ENCODE results near the gene MPC1. TPM values are rescaled to one million over a fixed set of nuclear protein-coding genes. Genes with fewer than 3 reads are reported as not detected.
A peak's percentile ranks its signal among the peaks of the same experiment; 100 is the strongest.

Gene MPC1
- total RNA-seq: 10 to 100 TPM; 26.3 to 31.1 (median 30.4) TPM
- total RNA-seq (2013): 34.7 TPM

DNA sequence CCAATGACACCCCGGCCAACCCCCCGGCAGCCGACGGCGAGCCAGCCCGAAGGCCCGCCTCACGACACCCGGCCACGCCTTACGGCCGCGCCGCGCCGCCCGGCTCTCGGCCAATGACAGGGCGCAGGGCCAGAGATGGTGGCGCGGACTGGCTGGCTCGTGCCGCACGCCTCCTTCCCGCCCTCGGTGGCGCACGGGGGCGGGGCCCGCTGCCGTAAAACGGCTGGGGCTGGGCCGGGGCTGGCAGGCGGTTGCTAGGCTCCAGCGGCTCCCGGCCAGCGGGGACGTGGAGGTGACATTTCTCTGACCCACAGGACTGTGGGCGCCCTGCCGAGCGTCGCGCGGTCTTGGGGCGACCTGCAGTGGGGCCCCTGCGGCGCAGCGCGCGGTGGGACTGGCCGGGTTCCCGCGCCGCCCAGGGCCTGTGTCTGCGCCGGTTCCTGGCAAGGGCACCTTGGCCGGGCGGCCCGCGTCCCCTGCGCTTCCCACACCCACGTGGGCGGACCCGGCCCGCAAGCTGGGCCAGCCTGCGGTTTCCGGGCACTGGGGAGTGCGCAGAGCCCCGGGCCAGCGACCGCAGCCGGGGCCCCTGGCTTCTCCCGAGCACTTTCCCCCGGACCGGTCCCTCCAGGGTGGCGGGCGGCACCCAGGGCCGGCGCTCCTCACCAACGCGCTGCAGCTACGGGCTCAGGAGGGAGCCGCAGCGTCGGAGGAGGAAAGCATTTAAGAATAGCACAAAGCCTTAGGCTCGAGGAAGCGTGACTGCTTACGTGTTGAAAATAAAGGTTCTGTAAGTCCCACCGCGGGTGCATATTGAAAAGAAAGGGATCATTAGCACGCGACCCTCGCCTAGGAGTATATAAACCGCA is at the start of gene MPC1:
Gene MPC1, minus strand, starts transcription at position 8 of the 869 bp plus-strand sequence. CDS start 64 bp downstream, outside the sequence.
- TF ChIP-seq, protein P1, sequence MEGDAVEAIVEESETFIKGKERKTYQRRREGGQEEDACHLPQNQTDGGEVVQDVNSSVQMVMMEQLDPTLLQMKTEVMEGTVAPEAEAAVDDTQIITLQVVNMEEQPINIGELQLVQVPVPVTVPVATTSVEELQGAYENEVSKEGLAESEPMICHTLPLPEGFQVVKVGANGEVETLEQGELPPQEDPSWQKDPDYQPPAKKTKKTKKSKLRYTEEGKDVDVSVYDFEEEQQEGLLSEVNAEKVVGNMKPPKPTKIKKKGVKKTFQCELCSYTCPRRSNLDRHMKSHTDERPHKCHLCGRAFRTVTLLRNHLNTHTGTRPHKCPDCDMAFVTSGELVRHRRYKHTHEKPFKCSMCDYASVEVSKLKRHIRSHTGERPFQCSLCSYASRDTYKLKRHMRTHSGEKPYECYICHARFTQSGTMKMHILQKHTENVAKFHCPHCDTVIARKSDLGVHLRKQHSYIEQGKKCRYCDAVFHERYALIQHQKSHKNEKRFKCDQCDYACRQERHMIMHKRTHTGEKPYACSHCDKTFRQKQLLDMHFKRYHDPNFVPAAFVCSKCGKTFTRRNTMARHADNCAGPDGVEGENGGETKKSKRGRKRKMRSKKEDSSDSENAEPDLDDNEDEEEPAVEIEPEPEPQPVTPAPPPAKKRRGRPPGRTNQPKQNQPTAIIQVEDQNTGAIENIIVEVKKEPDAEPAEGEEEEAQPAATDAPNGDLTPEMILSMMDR (IDR thresholded peaks at IDR 0.05): no peak
- DNase-seq: peak; percentile 94 to 96
- Histone ChIP-seq H3K27me3 (ENCODE audit: control insufficient read depth, insufficient read depth, low read length) (no peaks in the 10 kb centered on the region), H3K36me3 (ENCODE audit: control insufficient read depth, insufficient read depth, low read length) (no peaks in the 10 kb centered on the region), H3K4me3 (ENCODE audit: low read length) (peak within 1 kb of the TSS; percentile 75), H3K4me1 (ENCODE audit: control insufficient read depth, insufficient read depth, low read length) (peaks cover 15% of the 10 kb centered on the region), H3K9me3 (ENCODE audit: control insufficient read depth, insufficient read depth, low read length) (no peaks in the 10 kb centered on the region), H3K27ac (ENCODE audit: low read length) (peak within 1 kb of the TSS; percentile 75)
- Mint-ChIP-seq H3K4me1 (peaks cover 9 to 13% of the 10 kb centered on the region in 2 donors), H3K27me3 (ENCODE audit: low read depth in 2 of 2) (no peaks in the 10 kb centered on the region), H3K36me3 (no peaks in the 10 kb centered on the region), H3K4me3 (peak within 1 kb of the TSS; percentile 94), H3K9me3 (no peaks in the 10 kb centered on the region), H3K27ac (peak within 1 kb of the TSS; percentile 88 to 92)
- ATAC-seq: peak; percentile 92 to 99 (median 95)
- under 1% methylated on average over 94 of the region's 94 CpGs for WGBS (ENCODE audit: insufficient coverage)
- intact Hi-C loops (cut with micrococcal nuclease): loop anchor here (1.0 to 5.0 kb wide), 5 partner anchors 42 to 244 kb away; partner anchors contain the start of gene RPS6KA2

DNA sequence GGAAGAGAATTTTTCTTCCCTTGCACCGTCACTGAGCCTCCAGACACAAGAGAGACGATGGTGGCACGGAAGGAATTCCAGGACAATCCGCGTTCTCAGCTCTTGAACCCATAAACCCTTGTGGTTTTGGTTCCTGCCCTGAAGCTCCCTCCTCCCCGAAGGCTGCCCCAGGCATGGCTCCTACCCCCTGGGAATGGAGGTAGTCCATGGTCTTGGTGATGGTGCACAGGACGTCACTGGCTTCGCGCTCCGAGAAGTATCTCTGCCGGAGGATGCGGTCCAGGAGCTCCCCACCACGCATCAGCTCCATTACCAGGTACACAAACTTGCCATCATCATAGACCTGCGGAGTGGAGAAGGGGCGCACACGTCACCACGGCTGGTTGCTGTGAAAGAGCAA is 47.5 kb upstream of the MPC1 start:
- Histone ChIP-seq H3K36me3 (ENCODE audit: control insufficient read depth, insufficient read depth, low read length) (no peaks in the 10 kb centered on the region), H3K4me1 (ENCODE audit: control insufficient read depth, insufficient read depth, low read length) (peaks cover 2% of the 10 kb centered on the region), H3K9me3 (ENCODE audit: control insufficient read depth, insufficient read depth, low read length) (no peaks in the 10 kb centered on the region), H3K27ac (ENCODE audit: low read length) (no peak overlapping the region), H3K4me3 (ENCODE audit: low read length) (no peak overlapping the region), H3K27me3 (ENCODE audit: control insufficient read depth, insufficient read depth, low read length) (no peaks in the 10 kb centered on the region)
- Mint-ChIP-seq H3K27me3 (ENCODE audit: low read depth in 2 of 2) (peaks cover 0 to 3% of the 10 kb centered on the region in 2 donors), H3K4me1 (peaks cover 1% of the 10 kb centered on the region in 2 donors), H3K9me3 (no peaks in the 10 kb centered on the region), H3K27ac (no peak overlapping the region), H3K4me3 (no peak overlapping the region), H3K36me3 (no peaks in the 10 kb centered on the region)
- ATAC-seq (no peak), DNase-seq (no peak)
- WGBS (ENCODE audit: insufficient coverage): 95% methylated on average over 17 of the region's 17 CpGs
- intact Hi-C loops (cut with micrococcal nuclease): loop anchor here (10.0 kb wide), 1 partner anchor 115 kb away; no protein-coding TSS in a partner anchor
- TF ChIP-seq, protein P1 (IDR thresholded peaks at IDR 0.05): no peak

DNA sequence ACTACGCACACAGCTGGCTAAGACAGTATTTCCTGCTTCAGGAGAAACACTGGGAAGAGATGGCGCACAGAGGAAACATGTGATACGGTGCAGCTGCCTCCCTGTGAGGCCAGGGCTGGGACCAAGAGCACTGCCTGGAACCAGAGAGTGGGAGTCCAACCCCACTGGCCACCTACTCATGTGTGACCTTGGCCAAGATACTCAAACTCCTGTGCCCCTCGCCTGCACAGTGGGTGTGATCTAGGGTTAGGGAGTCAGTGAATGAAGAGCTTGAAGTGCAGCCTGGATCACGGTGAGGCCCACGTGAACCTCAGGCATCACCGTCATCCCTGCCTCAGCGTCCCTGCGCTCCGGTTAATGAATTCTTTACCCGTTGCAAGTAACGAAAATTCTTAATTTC is 41.7 kb upstream of the MPC1 start:
- Mint-ChIP-seq H3K27me3 (ENCODE audit: low read depth in 2 of 2) (peaks cover 5 to 8% of the 10 kb centered on the region in 2 donors), H3K27ac (no peak overlapping the region), H3K4me1 (peaks cover 6 to 11% of the 10 kb centered on the region in 2 donors), H3K9me3 (no peaks in the 10 kb centered on the region), H3K4me3 (no peak overlapping the region), H3K36me3 (no peaks in the 10 kb centered on the region)
- H3K9me3 ChIP-seq (ENCODE audit: control insufficient read depth, insufficient read depth, low read length): no peaks in the 10 kb centered on the region
- TF ChIP-seq, protein P1 (IDR thresholded peaks at IDR 0.05): no peak
- H3K27ac ChIP-seq (ENCODE audit: low read length): no peak overlapping the region
- 92% methylated on average over 12 of the region's 12 CpGs for WGBS (ENCODE audit: insufficient coverage)
- H3K4me3 ChIP-seq (ENCODE audit: low read length): no peak overlapping the region
- intact Hi-C loops (cut with micrococcal nuclease): no loop called here
- no peaks in the 10 kb centered on the region for H3K36me3 ChIP-seq (ENCODE audit: control insufficient read depth, insufficient read depth, low read length)
- ATAC-seq: no peak
- no peak for DNase-seq
- no peaks in the 10 kb centered on the region for H3K27me3 ChIP-seq (ENCODE audit: control insufficient read depth, insufficient read depth, low read length)
- H3K4me1 ChIP-seq (ENCODE audit: control insufficient read depth, insufficient read depth, low read length): peaks cover 16% of the 10 kb centered on the region

All from natural killer cell (primary cell).